WTC11 (cell line): Measurements from ENCODE around the gene UBE4A. TPM values are rescaled to one million over a fixed set of nuclear protein-coding genes. Genes with fewer than 3 reads are reported as not detected.

ENCODE experiments used
- ATAC-seq: fragments of 200-7000 bp; cut with Tn5 transposase; 2 replicates; pipeline ENCODE4 v1.10.0; 2021; ENCODE audit warnings: mild to moderate bottlenecking, moderate library complexity
- CTCF ChIA-PET: fragments of 300-600 bp; sonication (Branson Sonifier 250); formaldehyde crosslinking; loops from one replicate; lab custom pipeline; 2021; ENCODE audit warnings: antibody characterized with exemption; lab: Charles Lee
- POLR2A ChIA-PET: fragments of 350-600 bp; sonication (Branson Sonifier 250); formaldehyde crosslinking; loops from one replicate; lab custom pipeline; 2021; ENCODE audit warnings: antibody characterized with exemption; lab: Charles Lee
- DNase-seq: peaks from one replicate; pipeline ENCODE4 v3.0.0; 2021; ENCODE audit warnings: low spot score
- H3K27ac Mint-ChIP-seq: 2 replicates; pipeline ENCODE4 v1.8.0; 2021; ENCODE audit warnings: mixed read lengths
- H3K27me3 Mint-ChIP-seq: 2 replicates; pipeline ENCODE4 v1.8.0; 2021; ENCODE audit warnings: low read depth, mild to moderate bottlenecking, moderate library complexity, mixed read lengths
- H3K36me3 Mint-ChIP-seq: 2 replicates; pipeline ENCODE4 v1.8.0; 2021; ENCODE audit warnings: mixed read lengths
- H3K4me1 Mint-ChIP-seq: 2 replicates; pipeline ENCODE4 v1.8.0; 2022; ENCODE audit warnings: mixed read lengths
- H3K4me3 Mint-ChIP-seq: 2 replicates; pipeline ENCODE4 v1.8.0; 2021; ENCODE audit warnings: mild to moderate bottlenecking, moderate library complexity, mixed read lengths
- H3K9me3 Mint-ChIP-seq: 2 replicates; pipeline ENCODE4 v1.8.0; 2021; ENCODE audit warnings: mixed read lengths
- ATF1 ChIP-seq: sonication (generic); formaldehyde crosslinking; IDR thresholded peaks from 2 replicates; pipeline ENCODE4 v1.8.1; 2023; ENCODE audit warnings: mild to moderate bottlenecking, moderate library complexity, missing genetic modification reagents
- CREM ChIP-seq: sonication (generic); formaldehyde crosslinking; IDR thresholded peaks from 2 replicates; pipeline ENCODE4 v1.8.1; 2022; ENCODE audit warnings: mild to moderate bottlenecking, missing genetic modification reagents, moderate library complexity
- FOXP1 ChIP-seq: sonication (generic); formaldehyde crosslinking; IDR thresholded peaks from 2 replicates; pipeline ENCODE4 v1.8.0; 2022; ENCODE audit warnings: missing genetic modification reagents, mild to moderate bottlenecking, moderate library complexity, borderline replicate concordance
- FOXP4 ChIP-seq: sonication (generic); formaldehyde crosslinking; IDR thresholded peaks from 2 replicates; pipeline ENCODE4 v1.8.0; 2022; ENCODE audit warnings: mild to moderate bottlenecking, missing genetic modification reagents
- GABPB1 ChIP-seq: sonication (generic); formaldehyde crosslinking; IDR thresholded peaks from 2 replicates; pipeline ENCODE4 v1.8.1; 2023; ENCODE audit warnings: mild to moderate bottlenecking, missing genetic modification reagents
- GRHL2 ChIP-seq: fragments of 250-450 bp; sonication (Bioruptor Pico); IDR thresholded peaks from 2 replicates; pipeline ENCODE4 v1.8.0; 2022; ENCODE audit warnings: mild to moderate bottlenecking, moderate library complexity; ENCODE audit not compliant: insufficient replicate concordance, severe bottlenecking
- JAZF1 ChIP-seq: fragments of 250-450 bp; sonication (Bioruptor Pico); IDR thresholded peaks from 2 replicates; pipeline ENCODE4 v1.9.0; 2021; ENCODE audit warnings: moderate library complexity, mild to moderate bottlenecking, inconsistent platforms
- NFATC4 ChIP-seq: fragments of 250-450 bp; sonication (Bioruptor Pico); IDR thresholded peaks from 2 replicates; pipeline ENCODE4 v1.9.0; 2021; ENCODE audit warnings: mild to moderate bottlenecking
- NFYB ChIP-seq: sonication (generic); formaldehyde crosslinking; conservative IDR thresholded peaks from 2 replicates; pipeline ENCODE4 v1.8.0; 2022; ENCODE audit warnings: low read depth, missing genetic modification reagents
- NR2C2 ChIP-seq: sonication (generic); formaldehyde crosslinking; IDR thresholded peaks from 2 replicates; pipeline ENCODE4 v1.8.0; 2022; ENCODE audit warnings: mild to moderate bottlenecking, missing genetic modification reagents
- SMAD4 ChIP-seq: sonication (generic); formaldehyde crosslinking; IDR thresholded peaks from 2 replicates; pipeline ENCODE4 v1.8.0; 2022; ENCODE audit warnings: mild to moderate bottlenecking, missing genetic modification reagents
- ZBTB21 ChIP-seq: sonication (generic); formaldehyde crosslinking; IDR thresholded peaks from 2 replicates; pipeline ENCODE4 v1.8.1; 2023; ENCODE audit warnings: mild to moderate bottlenecking, missing genetic modification reagents, borderline replicate concordance
- ZNF121 ChIP-seq: sonication (generic); formaldehyde crosslinking; IDR thresholded peaks from 2 replicates; pipeline ENCODE4 v1.8.0; 2023; ENCODE audit warnings: missing genetic modification reagents
- ZNF232 ChIP-seq: sonication (generic); formaldehyde crosslinking; IDR thresholded peaks from 2 replicates; pipeline ENCODE4 v1.8.0; 2022; ENCODE audit warnings: mild to moderate bottlenecking, missing genetic modification reagents
- ZNF263 ChIP-seq: sonication (generic); formaldehyde crosslinking; IDR thresholded peaks from 2 replicates; pipeline ENCODE4 v1.8.1; 2022; ENCODE audit warnings: low read depth, mild to moderate bottlenecking, moderate library complexity, missing genetic modification reagents
- total RNA-seq: library from RNA; stranded (reverse); gene quantifications from 3 replicates; pipeline ENCODE4 v1.2.3, GENCODE V29; 2021
- TF ChIP-seq, protein P1 (sequence below): fragments of 250-450 bp; sonication (Bioruptor Pico); IDR thresholded peaks from 2 replicates; pipeline ENCODE4 v1.8.0; 2021; ENCODE audit warnings: mild to moderate bottlenecking
- TF ChIP-seq, protein P2 (sequence below): sonication (generic); formaldehyde crosslinking; conservative IDR thresholded peaks from 2 replicates; pipeline ENCODE4 v1.8.1; 2022; ENCODE audit warnings: mild to moderate bottlenecking, missing genetic modification reagents
- TF ChIP-seq, protein P3 (sequence below): sonication (generic); formaldehyde crosslinking; IDR thresholded peaks from 2 replicates; pipeline ENCODE4 v1.8.1; 2023; ENCODE audit warnings: mild to moderate bottlenecking, missing genetic modification reagents
- TF ChIP-seq, protein P4 (sequence below): fragments of 250-450 bp; sonication (Bioruptor Pico); conservative IDR thresholded peaks from 2 replicates; pipeline ENCODE4 v1.9.0; 2021; ENCODE audit warnings: mild to moderate bottlenecking

Gene UBE4A
- total RNA-seq, 1 experiment from 2014 or later = 31.0 TPM

- TF ChIP-seq FOXP4 (CRISPR knock-in tag) = no peak
- no peak for TF ChIP-seq NR2C2
- no peak for TF ChIP-seq SMAD4 (CRISPR knock-in tag)
- TF ChIP-seq, protein P1, sequence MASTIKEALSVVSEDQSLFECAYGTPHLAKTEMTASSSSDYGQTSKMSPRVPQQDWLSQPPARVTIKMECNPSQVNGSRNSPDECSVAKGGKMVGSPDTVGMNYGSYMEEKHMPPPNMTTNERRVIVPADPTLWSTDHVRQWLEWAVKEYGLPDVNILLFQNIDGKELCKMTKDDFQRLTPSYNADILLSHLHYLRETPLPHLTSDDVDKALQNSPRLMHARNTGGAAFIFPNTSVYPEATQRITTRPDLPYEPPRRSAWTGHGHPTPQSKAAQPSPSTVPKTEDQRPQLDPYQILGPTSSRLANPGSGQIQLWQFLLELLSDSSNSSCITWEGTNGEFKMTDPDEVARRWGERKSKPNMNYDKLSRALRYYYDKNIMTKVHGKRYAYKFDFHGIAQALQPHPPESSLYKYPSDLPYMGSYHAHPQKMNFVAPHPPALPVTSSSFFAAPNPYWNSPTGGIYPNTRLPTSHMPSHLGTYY = no peak
Measured at GRCh38 chr11:118334745-118335144, 24.7 kb upstream of the UBE4A start (continued).

GRCh38 chr11:118338637-118339061 is 20.8 kb upstream of the UBE4A start:
- DNase-seq = no peak
- Mint-ChIP-seq H3K27ac (peak overlapping the region; percentile 82), H3K36me3 (no peaks in the 10 kb centered on the region; the same call in 1 of the 2 replicates), H3K4me3 (no peak overlapping the region), H3K9me3 (peaks cover 2% of the 10 kb centered on the region), H3K4me1 (peaks cover 2% of the 10 kb centered on the region; the same call in 1 of the 2 replicates), H3K27me3 (peaks cover 19% of the 10 kb centered on the region)
- TF ChIP-seq ZNF232 (CRISPR knock-in tag) = no peak
- TF ChIP-seq, protein P2, sequence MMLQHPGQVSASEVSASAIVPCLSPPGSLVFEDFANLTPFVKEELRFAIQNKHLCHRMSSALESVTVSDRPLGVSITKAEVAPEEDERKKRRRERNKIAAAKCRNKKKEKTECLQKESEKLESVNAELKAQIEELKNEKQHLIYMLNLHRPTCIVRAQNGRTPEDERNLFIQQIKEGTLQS (CRISPR knock-in tag) = no peak
- ChIA-PET CTCF (interaction anchor here (1.2 to 1.7 kb wide), 2 partner anchors 43 to 140 kb away, joined by 3 to 4 read pairs; no protein-coding TSS in a partner anchor), POLR2A (no interaction called here)
- ATAC-seq = no peak

GRCh38 chr11:118339281-118339961 is 20.0 kb upstream of the UBE4A start:
- TF ChIP-seq ZNF121 (no peak), JAZF1 (CRISPR knock-in tag) (no peak), ATF1 (CRISPR knock-in tag) (no peak), CREM (CRISPR knock-in tag) (no peak), GRHL2 (CRISPR knock-in tag) (no peak), FOXP1 (CRISPR knock-in tag) (no peak), NFATC4 (CRISPR knock-in tag) (no peak), GABPB1 (CRISPR knock-in tag) (no peak), ZBTB21 (CRISPR knock-in tag) (no peak), ZNF263 (CRISPR knock-in tag) (no peak), NFYB (CRISPR knock-in tag) (no peak)
- TF ChIP-seq, protein P3, sequence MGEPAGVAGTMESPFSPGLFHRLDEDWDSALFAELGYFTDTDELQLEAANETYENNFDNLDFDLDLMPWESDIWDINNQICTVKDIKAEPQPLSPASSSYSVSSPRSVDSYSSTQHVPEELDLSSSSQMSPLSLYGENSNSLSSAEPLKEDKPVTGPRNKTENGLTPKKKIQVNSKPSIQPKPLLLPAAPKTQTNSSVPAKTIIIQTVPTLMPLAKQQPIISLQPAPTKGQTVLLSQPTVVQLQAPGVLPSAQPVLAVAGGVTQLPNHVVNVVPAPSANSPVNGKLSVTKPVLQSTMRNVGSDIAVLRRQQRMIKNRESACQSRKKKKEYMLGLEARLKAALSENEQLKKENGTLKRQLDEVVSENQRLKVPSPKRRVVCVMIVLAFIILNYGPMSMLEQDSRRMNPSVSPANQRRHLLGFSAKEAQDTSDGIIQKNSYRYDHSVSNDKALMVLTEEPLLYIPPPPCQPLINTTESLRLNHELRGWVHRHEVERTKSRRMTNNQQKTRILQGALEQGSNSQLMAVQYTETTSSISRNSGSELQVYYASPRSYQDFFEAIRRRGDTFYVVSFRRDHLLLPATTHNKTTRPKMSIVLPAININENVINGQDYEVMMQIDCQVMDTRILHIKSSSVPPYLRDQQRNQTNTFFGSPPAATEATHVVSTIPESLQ (CRISPR knock-in tag) = no peak
- TF ChIP-seq, protein P4, sequence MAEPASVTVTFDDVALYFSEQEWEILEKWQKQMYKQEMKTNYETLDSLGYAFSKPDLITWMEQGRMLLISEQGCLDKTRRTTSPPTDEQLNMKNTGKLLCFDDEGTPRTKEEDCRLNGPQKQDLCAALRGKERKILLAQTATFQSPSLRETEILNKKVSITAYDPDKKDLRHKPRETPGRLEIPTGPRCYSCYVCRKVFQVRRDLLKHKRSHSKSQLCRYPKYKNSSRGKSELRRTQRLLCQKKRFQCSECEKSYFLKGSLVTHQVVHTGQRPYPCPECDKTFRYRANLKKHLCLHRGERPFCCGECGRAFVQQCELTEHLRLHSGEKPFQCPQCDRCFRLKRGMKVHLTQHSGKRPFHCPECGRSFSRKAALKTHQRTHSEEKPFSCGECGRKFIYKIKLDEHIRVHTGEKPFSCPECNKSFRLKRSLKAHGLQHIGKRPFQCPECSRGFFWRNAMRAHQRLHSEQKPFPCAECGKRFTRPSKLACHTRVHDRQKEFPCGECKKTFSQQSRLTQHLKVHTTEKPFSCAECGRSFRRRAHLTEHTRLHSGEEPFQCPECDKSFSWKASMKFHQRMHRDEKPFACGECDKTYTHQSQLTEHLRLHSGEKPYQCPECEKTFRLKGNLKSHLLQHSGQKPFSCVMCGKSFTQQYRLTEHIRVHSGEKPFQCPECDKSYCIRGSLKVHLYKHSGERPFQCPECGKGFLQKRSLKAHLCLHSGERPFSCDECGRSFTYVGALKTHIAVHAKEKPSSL (CRISPR knock-in tag) = no peak
- no peak overlapping the region for H3K27ac Mint-ChIP-seq
- H3K9me3 Mint-ChIP-seq = no peaks in the 10 kb centered on the region
- no peak overlapping the region for H3K4me3 Mint-ChIP-seq
- CTCF ChIA-PET = interaction anchor here (1.2 to 1.7 kb wide), 2 partner anchors 44 to 141 kb away, joined by 3 to 4 read pairs; no protein-coding TSS in a partner anchor
- H3K36me3 Mint-ChIP-seq = no peaks in the 10 kb centered on the region
- H3K4me1 Mint-ChIP-seq = peaks cover 2% of the 10 kb centered on the region; the same call in 1 of the 2 replicates
- POLR2A ChIA-PET = no interaction called here
- peaks cover 19% of the 10 kb centered on the region for H3K27me3 Mint-ChIP-seq
- DNase-seq (no peak), ATAC-seq (no peak)
